Raji (cell line): ENCODE results near the gene C12orf56.

Source experiments
- POLR2A ChIP-seq: IDR thresholded peaks from 2 replicates; pipeline ENCODE4 v1.6.1; 2011; ENCODE audit warnings: low read depth, low read length, control low read depth; ENCODE audit not compliant: insufficient read depth

The C12orf56 gene

DNA sequence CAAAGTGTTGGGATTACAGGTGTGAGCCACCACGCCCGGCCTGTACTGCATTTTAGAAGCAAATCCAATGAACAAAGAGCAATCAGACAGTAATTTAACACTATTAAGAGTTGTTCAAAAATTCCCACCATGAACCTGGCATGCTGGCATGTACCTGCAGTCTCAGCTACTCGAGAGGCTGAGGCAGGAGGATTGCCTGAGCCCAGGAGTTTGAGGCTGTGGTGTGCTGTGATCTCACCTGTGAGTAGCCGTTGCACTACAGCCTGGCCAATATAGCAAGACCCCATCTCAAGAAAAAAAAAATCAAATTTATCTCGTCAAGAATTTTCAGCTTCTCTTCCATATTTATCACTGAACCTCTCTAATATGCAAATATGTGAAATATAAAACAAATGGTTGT is 128.7 kb downstream of the C12orf56 start:
- TF ChIP-seq POLR2A: no peak

DNA sequence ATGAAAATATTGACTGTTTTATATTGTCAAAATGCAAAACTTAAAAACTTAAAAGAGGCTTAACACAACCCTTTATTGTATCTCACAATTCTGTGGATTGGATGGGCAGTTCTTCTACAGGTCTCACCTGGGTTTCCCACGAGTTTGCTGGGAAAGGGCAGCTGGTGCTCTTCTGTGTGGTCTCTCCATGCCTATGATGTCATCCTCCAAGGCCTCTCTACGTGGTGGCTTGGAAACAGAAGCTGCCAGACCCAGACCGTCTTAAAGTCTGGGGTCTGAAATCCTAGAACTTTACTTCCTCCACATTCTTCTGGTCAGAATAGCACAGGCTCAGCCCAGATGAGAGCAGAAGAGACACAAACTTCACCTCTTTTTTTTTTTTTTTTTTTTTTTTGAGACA is 132.0 kb downstream of the C12orf56 start:
- TF ChIP-seq POLR2A: no peak

DNA sequence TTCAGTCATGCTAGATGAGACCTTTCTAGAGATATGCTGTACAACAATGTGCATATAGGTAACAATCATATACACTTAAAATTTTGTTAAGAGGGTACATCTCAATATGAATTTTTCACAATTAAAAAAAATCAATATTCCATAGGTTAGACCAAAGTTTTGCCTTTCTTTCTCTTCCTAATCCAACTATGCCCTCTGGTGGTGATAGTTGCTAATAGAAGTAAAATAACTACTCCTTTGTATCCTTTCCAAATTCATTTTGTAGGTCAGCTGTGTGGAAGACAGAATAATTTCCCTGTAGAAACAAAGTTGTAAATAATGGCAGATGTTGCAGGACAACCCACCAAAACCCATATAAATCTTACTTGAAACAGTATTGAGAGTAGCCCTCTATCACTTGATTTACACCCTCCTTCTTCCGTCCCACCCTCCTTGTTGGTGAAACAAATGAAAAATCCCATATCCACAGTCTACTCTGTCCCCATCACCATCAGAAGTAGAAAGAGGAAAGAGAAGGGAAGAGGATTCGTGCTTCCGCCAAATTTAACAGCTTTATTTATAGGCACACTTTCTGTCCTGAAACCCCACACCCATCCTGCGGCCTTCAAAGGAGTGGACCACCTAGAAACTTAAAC is 134.3 kb downstream of the C12orf56 start:
- no peak for TF ChIP-seq POLR2A

DNA sequence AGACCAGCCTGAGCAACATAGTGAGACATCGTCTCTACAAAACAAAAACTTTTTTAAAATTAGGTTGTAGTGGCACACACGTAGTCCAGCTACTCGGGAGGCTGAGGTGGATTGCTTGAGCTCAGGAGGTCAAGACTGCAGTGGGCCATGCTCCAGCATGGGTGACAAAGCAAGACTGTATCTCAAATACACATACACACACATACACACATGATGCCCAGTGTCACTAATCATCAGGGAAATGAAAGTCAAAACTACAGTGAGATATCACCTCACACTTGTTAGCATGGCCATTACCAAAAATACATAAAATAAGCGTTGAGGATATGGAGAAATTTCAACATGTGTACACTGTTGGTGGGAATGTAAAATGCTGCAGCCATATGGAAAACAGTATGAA is 135.3 kb downstream of the C12orf56 start:
- TF ChIP-seq POLR2A: no peak

DNA sequence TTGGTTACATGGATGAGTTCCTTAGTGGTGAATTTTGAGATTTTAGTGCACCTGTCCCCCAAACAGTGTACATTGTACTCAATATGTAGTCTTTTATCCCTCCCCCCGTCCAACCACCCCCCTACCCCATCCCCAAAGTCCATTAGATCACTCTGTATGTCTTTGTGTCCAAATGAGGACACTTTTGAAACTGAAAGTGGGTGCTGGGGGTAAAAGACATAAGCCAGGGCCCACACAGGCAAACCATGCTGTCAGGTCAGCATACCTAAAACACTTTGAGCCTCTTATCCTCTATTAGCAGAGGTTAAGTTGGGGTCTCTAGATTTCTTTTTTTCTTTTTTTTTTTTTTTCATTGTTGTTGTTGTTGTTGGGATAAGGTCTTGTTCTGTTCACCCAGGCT is 137.2 kb downstream of the C12orf56 start:
- no peak for TF ChIP-seq POLR2A

DNA sequence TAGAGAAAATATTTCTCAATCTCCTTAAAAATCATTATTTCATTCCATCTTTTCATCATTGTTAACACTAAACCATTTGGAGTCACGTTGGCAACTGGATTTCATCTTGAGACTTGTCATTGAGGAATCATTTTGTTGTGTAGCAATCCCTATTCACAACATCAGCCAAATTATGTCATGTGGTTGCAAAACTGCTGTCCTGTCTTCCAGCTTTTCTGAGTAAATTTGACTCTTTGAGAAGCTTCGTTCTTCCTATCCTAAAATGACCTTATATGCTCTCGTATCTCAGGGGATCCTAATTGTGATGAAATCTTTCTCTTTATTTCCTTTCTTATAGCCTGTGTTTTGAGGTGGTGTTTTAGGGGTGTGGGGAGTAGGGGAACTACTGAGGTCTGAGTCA is 137.9 kb downstream of the C12orf56 start:
- no peak for TF ChIP-seq POLR2A

DNA sequence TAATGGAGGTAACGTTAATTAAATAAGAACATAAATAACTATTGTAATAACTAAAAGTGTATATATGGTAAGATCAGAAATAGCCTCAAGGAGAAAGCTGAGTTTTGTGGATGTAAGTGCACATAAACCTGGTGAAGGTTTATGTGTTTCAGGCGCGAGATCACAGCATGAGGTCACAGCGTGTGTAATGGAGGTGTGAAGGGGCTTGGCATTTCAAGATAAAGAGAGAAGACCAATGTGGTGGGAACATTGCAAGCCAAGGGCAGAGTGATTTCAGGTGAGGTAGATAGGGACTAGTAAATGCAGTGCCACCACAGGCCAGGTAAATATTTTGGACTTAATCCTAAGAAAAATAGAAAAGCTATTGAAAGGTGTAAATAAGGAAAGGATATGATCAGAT is 146.7 kb downstream of the C12orf56 start:
- TF ChIP-seq POLR2A: no peak

DNA sequence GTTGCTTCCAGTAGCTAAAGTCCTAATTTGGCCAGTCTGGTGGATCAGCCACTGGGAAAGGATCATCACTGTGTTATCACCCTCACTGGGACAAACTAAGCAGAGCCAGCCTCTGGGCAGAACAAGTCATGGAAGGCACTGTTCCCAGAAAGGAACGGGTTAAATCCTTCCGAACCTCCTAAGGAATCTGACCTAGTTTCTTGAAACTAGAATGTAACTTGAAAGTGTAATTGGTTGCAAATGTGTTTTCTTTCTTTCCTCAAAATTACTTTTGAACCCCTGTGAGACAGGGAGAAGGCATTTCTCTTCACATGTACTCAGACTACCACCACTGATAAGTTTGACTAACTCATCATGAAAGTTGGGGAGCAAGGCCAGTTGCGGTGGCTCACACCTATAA is 149.8 kb downstream of the C12orf56 start:
- TF ChIP-seq POLR2A: no peak

DNA sequence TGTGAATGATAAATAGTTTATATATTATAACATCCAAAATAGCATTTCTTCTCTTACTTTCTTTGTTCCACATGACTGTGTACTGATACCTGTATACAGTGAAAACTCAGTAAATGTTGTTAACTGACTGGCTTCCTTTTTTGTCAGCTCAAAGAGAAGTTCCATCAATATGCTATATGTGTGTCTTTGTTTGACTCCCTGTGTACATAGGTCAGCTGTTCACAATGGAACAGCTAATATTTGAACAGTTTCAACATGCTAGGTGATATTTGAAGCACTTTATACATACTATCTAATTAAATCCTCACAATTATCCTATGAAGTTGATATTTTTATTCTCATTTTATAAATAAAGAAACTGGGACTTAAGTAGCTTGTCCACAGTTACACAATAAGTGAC is 153.2 kb downstream of the C12orf56 start:
- no peak for TF ChIP-seq POLR2A

DNA sequence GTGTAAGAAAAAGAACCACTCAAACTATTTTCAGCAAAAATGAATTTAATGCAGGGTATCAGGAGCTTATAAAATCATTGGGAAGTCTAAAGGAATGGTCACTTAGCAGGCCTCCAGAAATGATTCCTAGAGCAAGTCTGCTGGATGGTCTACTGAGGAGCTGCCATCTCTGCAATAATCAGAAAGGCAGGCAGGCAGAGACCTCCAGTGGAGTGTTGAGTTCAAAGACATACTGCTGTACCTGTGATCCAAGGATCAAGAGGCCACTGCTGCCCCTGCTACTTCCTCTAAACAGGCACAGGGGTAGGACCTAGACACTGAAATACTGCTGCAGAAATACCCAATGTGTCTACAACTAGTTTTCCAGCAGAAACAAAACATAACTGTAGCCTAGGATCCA is 154.0 kb downstream of the C12orf56 start:
- no peak for TF ChIP-seq POLR2A

DNA sequence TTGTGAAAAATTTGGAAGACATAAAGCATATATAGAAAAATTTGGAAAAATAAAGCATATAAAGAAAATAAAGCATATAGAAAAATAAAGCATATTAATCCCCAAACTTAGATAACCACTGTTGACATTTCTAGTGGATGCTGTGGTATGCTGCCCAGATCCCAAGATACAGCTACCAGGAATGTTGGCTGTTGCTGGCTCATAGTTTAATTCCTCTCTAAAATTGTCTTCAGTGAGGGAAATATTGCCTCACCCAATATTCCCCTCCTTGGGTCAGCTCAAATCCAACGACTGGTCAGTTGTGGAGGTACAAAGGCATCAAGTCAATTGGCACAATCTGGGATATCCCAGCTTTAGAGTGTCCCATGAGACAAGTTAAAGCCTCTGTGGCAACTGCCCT is 158.4 kb downstream of the C12orf56 start:
- no peak for TF ChIP-seq POLR2A

DNA sequence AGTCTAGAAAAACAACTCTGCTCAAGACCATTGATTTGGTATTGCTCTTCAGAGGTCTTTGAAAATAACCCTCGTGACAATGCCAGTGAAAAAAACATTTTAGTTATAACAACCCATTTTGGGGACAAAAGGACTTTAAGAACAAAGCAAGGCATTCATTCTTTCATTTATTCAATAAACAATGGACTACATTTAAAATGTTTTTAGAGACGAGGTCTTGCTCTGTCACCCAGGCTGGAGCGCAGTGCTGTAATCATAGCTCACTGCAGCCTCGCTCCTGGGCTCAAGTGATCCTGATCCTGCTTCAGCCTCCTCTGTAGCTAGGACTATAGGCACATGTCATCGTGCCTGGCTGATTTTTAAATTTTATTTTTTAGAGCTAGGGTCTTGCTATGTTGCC is 160.8 kb downstream of the C12orf56 start:
- no peak for TF ChIP-seq POLR2A

DNA sequence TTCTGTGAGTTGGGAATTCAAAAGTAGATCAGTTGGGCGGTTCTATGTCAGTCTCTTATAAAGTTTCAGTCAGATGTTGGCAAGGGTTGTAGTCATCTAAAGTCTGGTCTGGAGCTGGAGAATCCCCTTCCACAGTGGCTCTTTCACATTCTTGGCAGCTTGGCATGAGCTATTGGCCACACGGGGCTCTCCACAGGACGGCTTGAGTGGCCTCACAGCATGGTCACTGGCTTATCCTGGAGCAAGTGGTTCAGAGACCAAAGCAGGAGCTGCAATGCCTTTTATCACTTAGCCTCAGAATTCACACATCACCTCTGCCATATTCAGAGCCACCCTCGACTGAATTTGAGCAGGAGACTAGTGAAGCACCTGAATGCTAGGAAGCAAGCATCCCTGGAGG is 161.3 kb downstream of the C12orf56 start:
- TF ChIP-seq POLR2A: no peak

DNA sequence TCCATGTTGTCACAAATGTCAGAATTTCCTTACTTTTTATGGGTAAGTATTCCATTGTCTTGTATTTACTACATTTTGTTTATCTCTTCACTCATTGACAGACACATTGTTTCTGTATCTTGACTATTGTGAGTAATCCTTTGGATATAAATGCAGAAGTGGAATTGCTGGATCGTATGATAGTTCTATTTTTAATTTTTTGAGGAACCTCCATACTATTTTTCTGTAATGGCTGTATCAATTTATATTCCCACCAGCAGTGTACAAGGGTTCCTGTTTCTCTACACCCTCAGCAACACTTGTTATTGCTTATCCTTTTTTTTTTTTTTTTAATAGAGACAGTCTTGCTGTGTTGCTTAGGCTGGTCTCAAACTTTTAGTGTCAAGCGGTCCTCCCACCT is 164.9 kb downstream of the C12orf56 start:
- no peak for TF ChIP-seq POLR2A

DNA sequence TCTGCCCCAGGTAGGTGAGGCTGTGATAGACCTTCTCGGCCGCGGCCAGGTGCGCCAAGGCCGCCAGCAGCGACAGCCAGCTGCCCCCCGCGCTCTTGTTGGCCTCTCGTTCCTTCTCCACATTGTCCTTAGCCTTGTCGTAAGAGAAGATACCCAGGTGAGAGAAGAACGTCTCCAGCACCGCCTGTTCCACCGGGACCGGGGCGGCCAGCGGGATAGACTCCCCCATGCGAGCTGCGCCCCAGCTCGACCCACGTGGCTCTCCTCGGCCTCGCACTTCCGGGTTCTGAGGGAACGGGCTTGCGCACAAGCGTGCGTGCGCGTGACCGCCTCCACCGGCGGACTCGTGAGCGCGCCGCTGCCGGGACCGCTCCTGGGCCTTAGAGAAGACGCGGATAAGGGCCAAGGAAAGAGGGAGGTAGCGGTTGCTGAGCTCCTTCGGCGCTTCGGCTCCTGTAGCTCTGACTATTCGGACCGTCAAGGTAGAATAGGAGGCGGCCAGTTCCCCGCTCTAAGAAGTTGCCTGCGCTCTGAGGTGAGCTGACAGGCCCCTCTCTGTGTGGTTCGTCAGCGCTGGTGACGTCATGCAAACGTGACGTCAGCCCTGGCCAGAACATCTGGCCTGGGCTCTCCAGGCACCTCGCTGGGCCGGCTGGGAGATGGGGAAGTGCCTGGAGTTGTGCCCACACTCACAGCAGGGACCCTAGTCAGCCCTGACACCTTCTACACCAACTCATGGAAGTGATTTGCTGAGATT is 168.4 kb downstream of the C12orf56 start, which contains the start of gene KICS2:
TSS of gene KICS2 (minus strand) at position 288 of the 757 bp plus-strand sequence. CDS start at position 229, 59 bp downstream.
- TF ChIP-seq POLR2A: peak; percentile 94

DNA sequence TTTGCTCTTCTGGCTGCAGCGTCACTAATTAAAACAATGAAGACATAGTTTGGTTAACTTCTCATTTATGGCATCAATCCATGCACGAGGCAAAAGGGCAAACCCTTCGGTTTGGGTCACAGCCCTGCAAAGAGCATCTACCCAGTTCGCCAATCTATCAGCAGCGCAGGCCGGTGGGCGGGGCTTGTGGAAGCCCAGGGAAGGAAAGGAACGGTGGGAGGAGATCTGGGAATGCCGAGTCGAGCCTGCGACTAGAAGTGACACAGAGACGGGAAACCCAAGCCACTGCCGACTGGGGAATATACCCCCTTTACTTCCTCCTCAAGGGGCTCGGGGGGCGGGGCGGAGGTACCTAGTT is 168.9 kb downstream of the C12orf56 start:
- TF ChIP-seq POLR2A: no peak

DNA sequence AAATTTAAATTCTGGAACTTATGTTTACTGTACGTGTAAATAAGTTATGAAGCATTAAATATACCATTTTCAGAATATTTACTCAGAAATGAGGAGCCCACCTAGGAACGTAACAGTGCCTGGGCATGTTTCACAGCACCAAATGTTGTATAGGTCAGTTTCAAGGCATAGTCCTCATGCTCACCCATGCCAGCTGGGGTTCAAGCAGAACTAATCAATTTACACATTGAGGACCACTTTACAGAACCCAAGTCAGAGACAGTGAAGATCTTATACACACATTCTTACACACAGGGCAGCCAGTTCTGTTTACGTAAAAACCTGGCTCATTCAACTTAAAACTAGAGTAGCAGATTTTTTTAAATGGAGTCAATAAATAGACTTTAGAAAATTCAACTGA is 170.5 kb downstream of the C12orf56 start:
- no peak for TF ChIP-seq POLR2A

DNA sequence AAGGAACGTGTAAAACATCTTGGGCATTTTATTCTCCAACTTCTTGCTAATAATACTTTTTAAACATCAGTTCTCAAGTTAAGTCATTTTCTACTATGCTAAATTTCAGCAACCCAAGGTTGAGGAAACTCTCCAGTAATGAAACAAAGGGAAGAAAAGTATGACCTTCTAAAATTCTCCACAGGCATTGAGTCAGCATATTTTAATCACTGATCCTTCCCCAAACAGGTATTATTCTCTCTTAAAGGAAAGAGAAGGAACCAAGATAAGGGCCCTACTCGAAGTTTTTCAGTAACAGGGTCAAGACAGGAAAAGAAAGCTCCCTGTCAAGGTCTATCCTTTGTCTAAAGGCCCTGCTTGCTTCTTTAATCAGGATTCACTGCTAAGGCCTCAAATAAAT is 171.4 kb downstream of the C12orf56 start:
- no peak for TF ChIP-seq POLR2A

DNA sequence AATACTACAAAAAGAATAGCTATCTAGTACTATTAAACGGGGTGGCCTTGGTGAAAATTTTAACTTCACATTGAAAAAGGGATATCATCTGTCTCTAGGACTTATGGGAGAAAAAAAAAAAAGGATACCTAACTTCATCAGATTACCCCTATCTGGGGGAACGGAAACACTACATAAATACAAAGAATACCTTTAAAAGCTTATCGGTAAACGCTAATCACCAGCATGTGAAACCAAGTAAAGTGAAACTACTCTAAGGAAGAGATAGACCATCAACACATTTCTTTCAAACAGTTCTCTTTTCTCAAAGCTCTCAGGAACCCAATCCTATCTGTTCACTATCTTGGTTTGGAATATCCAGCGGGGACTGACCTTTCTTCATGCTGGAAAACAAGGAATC is 172.0 kb downstream of the C12orf56 start:
- TF ChIP-seq POLR2A: no peak
